Right ventricle myocardium superior (tissue), 1 donor: Measurements from ENCODE around the gene CARD6. TPM values are rescaled to one million over a fixed set of nuclear protein-coding genes. Genes with fewer than 3 reads are reported as not detected.

Experiments
- ATAC-seq: fragments of 200-7000 bp; cut with Tn5 transposase; one replicate; pipeline ENCODE4 v1.9.1; 2020; ENCODE audit warnings: mild to moderate bottlenecking; ENCODE audit not compliant: poor library complexity
- DNase-seq: peaks from one replicate; pipeline ENCODE4 v3.0.0-alpha.2; 2020
- intact Hi-C: fragments of 100-400 bp; cut with DNase I; formaldehyde crosslinking; loops from one replicate; pipeline ENCODE4 v1.11.2; 2022
- total RNA-seq: library from RNA; stranded (reverse); fragmentation: NEBNext Ultra II Directional; extraction: Animal tissue kit (Norgen Biotek cat#: 25700); gene quantifications from one replicate; pipeline ENCODE4 v1.2.1, GENCODE V29; 2021
- donor health status: DM: no; HTN: yes; CAD: no; lungs with severe emphysema.

CARD6 gene
- total RNA-seq, 1 donor from 2014 or later: 5.3 TPM

DNA sequence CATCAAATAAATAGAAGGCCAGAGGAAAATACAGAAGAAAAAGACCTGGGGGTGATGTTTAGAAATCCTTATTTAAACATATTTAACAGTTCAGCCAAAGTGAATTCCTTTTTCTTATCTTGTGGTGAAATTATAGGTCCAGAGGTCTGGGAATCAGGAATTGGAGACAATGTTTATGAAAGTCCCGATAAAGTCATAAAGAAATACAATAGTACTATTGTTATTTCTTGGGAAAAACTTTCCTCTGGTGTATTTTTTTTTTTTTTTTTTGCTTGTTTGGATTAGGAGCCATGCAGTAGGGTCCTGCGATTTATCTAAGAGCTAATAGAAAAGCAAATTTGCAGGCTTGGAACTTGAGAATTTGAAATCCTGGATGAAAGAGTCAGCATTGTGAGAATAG, 68.6 kb downstream of the CARD6 start:
- DNase-seq: no peak
- intact Hi-C loops: loop anchor here (10.0 kb wide), 4 partner anchors 205 to 935 kb away; no protein-coding TSS in a partner anchor

More for the DNA sequence above, 68.6 kb downstream of the CARD6 start:
- no peak for ATAC-seq

Other genes with a start within 250 kb of the CARD6 start
- 7.4 TPM for gene PTGER4, start 161.5 kb upstream of the CARD6 start, total RNA-seq
- 15.2 TPM for gene TTC33, start 85.4 kb upstream of the CARD6 start, total RNA-seq
- gene PRKAA1, start 43.0 kb upstream of the CARD6 start, total RNA-seq: 29.9 TPM
- gene RPL37, start 6.1 kb upstream of the CARD6 start, total RNA-seq: 601 TPM
- gene C7, start 68.1 kb downstream of the CARD6 start, total RNA-seq: 272 TPM
- gene MROH2B, start 230.0 kb downstream of the CARD6 start, total RNA-seq: not detected